ENCODE measurements around the gene RPN2.

RPN2 gene

GRCh38 chr20:37266940-37267666, 88.0 kb downstream of the RPN2 start:
- no peak for DNase-seq (ENCODE audit: low read depth)

GRCh38 chr20:37267667-37268313, 88.7 kb downstream of the RPN2 start:
- DNase-seq (ENCODE audit: low read depth) = no peak

DNA sequence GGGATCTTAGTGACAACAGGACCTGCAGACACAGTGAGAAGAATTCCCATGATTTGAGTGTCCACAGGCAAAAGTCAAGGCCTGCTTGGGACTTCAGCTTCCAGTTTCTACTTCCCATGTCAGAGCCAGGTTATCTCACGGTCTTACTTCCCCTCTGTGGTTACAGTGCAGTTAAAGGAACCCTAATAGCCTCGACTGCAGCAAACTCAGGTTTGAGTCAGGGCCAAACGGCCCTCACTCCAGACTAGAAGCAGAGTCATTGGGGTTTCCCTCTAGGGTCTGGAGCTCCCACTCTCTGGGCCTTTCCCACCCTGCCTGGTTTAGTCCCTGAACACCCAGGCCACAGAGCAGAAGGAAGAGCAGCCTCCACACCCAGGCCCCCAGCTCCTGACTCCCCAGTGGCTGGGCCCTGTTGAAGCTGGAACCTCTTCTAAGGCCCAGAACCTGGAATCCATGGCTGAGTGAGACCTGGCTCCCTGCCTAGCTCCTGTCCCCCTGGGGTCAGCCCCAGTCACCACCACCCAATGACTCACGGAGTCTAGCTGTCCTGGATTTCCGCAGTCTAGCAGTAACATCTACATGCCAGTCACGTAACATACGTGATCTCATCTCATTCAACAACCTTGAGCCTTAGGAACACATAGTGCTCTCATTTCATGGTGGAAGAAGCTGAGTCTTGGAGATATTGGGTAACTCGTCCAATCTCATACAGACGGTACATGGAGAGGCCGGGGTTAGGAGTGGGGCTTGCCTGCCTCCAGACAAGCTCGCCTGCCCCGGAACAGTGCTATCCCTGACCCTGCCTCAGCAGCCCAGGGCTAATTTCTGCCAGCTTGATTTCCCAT, 91.7 kb downstream of the RPN2 start:
- DNase-seq (ENCODE audit: low read depth) = no peak

DNA sequence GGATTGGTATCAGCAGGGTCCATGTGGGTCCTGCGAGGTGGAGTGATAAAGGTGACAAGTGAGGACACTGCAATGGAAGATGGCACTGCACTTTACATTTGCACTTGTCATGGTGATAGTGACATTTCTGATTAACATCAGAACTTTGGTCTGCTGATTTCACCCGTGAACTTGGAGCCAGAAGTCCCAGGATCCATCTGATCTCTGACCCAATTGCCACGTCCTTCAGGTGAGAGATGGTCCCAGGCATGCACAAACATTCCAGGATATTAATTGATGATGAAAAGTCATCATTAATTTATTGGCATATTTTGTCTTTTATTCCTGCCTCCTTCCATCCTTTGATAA, 92.3 kb downstream of the RPN2 start:
- no peak for DNase-seq (ENCODE audit: low read depth)

- DNase-seq (ENCODE audit: low read depth) = no peak
Measured at GRCh38 chr20:37273988-37274387, 94.9 kb downstream of the RPN2 start.

- DNase-seq (ENCODE audit: low read depth) = no peak
Measured at GRCh38 chr20:37274851-37275524, 95.9 kb downstream of the RPN2 start.

GRCh38 chr20:37276494-37277252, 97.5 kb downstream of the RPN2 start:
- DNase-seq (ENCODE audit: low read depth) = no peak

GRCh38 chr20:37277253-37277593, 98.1 kb downstream of the RPN2 start:
- DNase-seq (ENCODE audit: low read depth) = no peak

GRCh38 chr20:37278966-37279590, 99.9 kb downstream of the RPN2 start:
- DNase-seq (ENCODE audit: low read depth) = no peak

GRCh38 chr20:37279820-37280219, 100.7 kb downstream of the RPN2 start:
- DNase-seq (ENCODE audit: low read depth) = no peak

- no peak for DNase-seq (ENCODE audit: low read depth)
Measured at GRCh38 chr20:37280403-37280802, 101.3 kb downstream of the RPN2 start.

GRCh38 chr20:37282556-37282955, 103.4 kb downstream of the RPN2 start:
- DNase-seq (ENCODE audit: low read depth) = no peak

- no peak for DNase-seq (ENCODE audit: low read depth)
Measured at GRCh38 chr20:37283530-37284195, 104.5 kb downstream of the RPN2 start.

DNA sequence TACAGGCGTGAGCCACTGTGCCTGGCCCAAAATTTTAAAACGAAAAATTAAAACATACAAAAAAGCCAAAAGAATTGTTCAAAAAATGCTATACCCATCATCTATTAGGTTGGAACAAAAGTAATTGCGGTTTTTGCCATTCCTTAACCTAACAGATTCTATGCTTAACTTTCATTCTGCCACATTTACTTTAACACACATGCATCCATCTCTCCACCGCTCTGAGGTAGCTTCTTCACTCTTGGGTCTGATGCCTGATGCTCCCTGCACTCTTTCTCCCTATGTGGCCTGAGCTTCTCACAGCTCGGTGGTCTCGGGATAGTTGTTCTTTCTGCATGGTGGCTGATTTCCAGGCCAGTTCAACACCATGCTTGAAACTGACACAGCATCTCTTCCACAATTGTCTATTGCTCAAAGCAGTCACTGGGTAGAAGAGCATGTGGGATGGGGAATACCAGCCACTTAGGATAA, 105.6 kb downstream of the RPN2 start:
- no peak for DNase-seq (ENCODE audit: low read depth)

GRCh38 chr20:37285664-37286374, 106.7 kb downstream of the RPN2 start:
- DNase-seq (ENCODE audit: low read depth) = no peak

GRCh38 chr20:37288091-37288490, 109.0 kb downstream of the RPN2 start:
- no peak for DNase-seq (ENCODE audit: low read depth)

DNA sequence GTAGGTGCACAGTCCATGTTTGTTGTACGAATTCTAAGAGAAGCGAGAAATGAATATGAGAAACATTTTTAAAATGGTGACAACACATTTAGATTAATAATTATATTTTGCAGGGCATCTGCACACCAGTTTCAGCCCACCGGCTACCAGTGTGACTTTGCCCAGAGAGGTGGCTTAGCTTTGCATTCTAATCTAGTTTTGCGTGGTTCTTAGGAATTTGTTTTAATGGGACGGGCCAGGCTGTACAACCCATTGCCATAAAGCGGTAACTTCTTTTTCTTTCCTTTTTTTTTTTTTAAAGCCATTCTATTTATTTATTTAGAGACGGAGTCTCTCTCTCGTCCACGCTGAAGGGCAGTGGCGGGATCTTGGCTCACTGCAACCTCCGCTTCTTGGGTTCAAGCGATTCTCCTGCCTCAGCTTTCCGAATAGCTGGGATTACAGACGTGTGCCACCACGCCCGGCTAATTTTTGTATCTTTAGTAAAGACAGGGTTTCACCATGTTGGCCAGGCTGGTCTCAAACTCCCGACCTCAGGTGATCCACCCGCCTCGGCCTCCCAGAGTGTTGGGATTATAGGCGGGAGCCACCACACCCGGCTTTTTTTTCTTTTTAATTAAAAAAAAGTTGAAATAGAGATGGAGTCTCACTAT, 111.2 kb downstream of the RPN2 start:
- no peak for DNase-seq (ENCODE audit: low read depth)
